ENCODE results near the gene FUT9.

Gene FUT9

DNA sequence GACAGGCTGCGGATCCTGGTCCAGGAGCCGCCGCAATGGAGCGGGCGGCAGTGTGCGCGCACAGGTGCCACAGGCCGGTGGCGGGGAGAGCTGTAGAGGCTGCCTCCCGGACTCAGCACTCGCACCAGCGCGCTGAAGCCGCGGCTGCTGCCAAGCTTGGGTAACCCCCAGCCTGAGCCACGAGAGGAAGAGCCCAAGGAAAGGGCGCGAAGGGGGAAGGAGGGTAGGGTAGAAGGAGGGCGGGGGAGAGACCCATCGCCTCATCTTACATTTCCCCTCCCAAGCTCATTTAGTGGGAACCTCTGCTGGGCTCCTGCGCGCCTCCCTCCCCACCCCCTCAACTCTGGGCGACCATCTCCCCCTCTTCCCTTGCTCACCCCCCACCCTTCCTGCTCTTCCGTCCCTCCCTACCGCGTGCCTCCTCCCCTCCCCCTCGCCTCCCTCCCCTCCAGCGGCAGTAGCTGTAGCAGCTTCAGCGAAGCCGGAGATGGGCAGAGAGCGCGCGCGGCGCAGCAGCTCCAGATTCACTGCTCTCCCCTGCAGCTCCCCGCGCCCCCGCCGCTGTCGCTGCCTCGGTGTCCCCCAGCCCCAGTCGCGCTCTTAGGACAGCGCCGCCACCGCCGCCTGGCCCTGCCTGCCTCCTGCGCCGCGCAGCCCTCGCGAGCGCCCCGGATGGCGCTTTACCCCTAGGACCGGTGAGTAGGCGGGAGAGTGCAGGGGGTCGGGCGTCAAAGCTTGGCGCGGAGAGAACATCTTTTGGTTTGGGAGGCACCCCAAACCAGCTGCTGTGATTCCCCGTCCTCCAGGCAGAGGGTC, at the start of gene FUT9:
TSS of gene FUT9 (plus strand) at position 457 of the 816 bp plus-strand sequence. CDS start 187,182 bp downstream, outside the sequence.
- TF ChIP-seq, protein P1, sequence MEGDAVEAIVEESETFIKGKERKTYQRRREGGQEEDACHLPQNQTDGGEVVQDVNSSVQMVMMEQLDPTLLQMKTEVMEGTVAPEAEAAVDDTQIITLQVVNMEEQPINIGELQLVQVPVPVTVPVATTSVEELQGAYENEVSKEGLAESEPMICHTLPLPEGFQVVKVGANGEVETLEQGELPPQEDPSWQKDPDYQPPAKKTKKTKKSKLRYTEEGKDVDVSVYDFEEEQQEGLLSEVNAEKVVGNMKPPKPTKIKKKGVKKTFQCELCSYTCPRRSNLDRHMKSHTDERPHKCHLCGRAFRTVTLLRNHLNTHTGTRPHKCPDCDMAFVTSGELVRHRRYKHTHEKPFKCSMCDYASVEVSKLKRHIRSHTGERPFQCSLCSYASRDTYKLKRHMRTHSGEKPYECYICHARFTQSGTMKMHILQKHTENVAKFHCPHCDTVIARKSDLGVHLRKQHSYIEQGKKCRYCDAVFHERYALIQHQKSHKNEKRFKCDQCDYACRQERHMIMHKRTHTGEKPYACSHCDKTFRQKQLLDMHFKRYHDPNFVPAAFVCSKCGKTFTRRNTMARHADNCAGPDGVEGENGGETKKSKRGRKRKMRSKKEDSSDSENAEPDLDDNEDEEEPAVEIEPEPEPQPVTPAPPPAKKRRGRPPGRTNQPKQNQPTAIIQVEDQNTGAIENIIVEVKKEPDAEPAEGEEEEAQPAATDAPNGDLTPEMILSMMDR (conservative IDR thresholded peaks at IDR 0.05), result no peak

DNA sequence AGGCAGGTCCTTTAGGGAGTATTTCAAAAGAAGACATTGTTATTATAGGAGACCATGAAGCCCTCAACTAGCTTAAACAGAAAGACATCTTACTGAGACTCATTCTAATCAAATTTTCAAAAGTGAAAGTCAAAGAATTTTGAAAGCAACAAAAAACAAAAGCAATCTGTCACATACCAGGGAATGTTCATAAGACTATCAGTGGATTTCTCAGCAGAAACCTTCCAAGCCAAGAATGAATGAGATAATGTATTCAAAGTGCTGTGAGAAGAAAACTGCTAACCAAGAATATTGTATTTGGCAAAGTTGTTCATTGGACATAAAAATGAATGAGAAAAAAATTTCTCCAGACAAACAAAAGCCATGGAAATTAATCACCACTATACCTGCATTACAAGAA, 48.2 kb upstream of the FUT9 start:
- H3K27ac ChIP-seq, result no peak overlapping the region
- TF ChIP-seq, protein P1 (conservative IDR thresholded peaks at IDR 0.05), result no peak

More for the DNA sequence above, at the start of gene FUT9:
- no peak within 1 kb of the TSS for H3K27ac ChIP-seq

DNA sequence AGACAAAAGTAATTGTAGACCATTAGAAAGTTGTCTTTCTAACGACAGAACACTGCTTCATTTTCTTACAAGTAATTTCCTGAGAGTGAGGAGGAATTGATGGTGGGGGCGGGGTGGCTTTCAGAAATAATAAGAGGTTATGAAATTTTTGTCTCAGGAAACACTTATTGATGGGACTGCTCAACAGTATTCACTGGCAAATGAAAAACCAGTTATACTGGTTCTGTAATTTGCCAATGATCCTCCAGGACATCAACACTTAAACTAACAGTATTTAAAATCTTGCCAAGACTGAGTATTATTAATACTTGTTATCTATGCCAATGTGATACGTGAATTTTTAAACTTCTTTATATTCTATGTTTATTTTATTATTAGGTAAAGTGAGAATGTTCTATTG, 41.8 kb upstream of the FUT9 start:
- TF ChIP-seq, protein P1 (conservative IDR thresholded peaks at IDR 0.05), result no peak

DNA sequence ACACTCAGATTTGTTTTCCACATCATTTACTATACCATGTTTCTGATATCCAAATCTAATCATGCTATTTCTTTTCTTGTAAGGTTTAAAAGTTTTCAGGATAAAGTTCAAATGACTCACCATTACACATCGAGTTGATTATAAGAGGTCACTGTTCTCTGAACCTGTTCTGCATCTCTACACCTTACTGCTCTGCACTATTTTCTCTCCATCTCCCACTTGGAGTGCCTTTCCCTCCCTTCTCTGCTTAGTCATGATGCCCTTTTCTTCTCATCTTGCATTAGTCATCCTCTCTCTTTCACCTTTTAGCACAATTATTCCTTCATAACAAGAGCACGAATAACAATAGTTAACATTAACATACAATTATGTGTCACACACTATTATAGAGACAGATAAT, 37.5 kb upstream of the FUT9 start:
- H3K27ac ChIP-seq, result no peak overlapping the region
- TF ChIP-seq, protein P1 (conservative IDR thresholded peaks at IDR 0.05), result no peak

More for the DNA sequence above, 41.8 kb upstream of the FUT9 start:
- no peak overlapping the region for H3K27ac ChIP-seq

DNA sequence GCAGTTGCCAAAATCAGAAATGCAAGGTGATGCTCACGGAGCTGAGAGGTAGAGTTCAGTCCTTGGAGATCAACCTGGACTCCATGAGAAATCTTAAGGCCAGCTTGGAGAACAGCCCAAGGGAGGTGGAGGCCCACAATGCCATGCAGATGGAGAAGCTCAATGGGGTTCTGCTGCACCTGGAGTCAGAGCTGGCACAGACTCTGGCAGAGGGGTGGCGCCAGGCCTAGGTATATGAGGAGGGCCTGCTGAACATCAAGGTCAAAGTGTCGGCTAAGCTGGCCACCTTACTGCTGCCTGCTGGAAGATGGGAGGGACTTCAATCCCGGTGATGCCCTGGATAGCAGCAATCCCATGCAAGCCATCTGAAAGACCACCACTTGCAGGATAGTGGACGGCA, 23.9 kb upstream of the FUT9 start:
- TF ChIP-seq, protein P1 (conservative IDR thresholded peaks at IDR 0.05), result no peak
- no peak overlapping the region for H3K27ac ChIP-seq

DNA sequence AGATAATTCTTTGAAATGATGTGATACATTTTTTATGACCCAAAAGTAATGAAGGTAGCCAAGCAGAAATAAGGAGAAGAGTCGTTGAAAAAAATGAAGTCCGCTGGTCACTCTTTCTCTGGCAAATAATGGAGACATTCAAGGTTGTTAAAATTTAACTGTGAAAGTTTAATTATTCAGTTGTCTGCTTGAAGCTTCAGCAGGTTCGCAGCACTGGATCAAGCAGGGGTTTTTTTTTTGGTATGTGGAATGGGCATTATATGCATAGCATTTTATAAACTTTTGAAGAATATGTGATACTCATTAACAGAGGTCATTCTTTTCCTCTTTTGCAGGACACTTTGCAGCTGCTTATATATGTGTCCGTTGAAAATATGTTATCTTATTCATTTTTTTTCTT, 21.6 kb upstream of the FUT9 start:
- TF ChIP-seq, protein P1 (conservative IDR thresholded peaks at IDR 0.05), result no peak
- H3K27ac ChIP-seq, result no peak overlapping the region

DNA sequence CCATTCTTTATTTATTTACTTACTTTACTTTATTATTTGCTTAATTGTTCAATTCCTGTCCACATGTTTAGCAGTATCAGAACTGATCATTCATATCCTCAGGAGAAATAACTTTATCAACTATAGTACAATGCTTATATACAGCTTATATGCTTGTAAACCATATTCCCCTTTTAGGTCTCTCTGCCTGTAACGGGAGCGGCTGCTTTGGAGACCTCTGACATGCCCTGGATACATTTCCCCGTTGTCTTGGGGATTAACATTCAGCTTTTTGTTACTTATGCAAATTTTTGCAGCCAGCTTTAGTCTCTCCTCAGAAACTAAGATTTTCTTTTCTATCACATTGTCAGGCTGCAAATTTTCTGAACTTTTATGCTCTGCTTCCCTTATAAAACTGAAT, 17.6 kb upstream of the FUT9 start:
- H3K27ac ChIP-seq, result no peak overlapping the region
- TF ChIP-seq, protein P1 (conservative IDR thresholded peaks at IDR 0.05), result no peak
